Stimulated activated CD4-positive, alpha-beta T cell treated with anti-CD3 and anti-CD28 coated beads, Interleukin-4, amount 100 ng/mL, for 24 hours (primary cell): ENCODE results near the gene PAH.

Source experiments
- DNase-seq: peaks from one replicate; pipeline ENCODE4 v3.0.0-alpha.2; 2020

The PAH gene

DNA sequence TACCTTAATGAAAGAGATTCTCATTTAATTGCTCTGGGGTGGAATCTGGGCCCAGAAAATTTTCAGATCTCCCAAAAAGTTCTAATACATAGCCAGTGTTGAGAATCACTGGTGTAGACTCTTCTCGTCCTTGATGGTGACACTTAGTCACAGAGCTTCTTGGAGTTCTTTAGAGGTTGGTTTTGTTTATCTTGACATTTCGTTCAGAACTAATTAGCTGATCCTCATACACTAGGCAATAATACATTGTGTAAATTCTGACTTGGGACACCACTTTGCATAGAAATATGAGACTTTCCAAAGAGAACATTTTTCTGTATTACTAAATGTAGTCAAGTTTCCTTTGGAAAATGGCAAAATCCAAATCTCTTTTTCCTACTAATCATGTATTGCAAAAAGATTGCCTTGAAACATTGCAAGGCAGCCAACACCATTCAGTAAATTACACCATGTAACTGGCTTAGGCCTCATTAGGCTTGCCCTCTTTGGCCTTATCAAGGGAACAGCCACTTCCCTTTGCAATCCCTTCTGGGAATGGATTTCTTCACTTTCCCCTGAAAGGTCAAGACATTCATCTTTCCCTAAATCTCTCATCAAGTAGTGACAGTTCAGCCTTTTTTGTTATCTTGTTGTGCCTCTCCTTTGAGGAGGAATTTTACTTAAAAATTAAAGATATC, 102.2 kb downstream of the PAH start:
- DNase-seq: no peak

DNA sequence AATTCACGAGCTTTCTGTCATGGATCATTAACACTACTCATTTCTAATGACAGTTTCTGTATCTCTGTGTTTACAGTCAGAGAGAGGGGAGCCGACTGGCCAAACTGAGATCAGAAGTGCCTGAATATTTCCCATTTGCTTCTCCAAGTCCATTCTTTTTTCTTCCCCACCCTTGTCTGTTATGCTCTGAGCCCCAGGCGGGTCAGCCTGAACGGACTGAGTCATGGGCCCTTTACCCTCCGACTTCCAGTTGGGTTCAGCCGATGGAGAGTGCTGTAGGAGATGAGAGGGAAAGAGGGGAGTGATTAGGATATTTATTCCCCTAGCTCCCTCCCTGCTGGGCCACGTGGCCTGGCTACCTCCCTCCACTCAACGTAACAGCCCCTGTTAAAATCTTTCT, 104.7 kb downstream of the PAH start:
- no peak for DNase-seq

DNA sequence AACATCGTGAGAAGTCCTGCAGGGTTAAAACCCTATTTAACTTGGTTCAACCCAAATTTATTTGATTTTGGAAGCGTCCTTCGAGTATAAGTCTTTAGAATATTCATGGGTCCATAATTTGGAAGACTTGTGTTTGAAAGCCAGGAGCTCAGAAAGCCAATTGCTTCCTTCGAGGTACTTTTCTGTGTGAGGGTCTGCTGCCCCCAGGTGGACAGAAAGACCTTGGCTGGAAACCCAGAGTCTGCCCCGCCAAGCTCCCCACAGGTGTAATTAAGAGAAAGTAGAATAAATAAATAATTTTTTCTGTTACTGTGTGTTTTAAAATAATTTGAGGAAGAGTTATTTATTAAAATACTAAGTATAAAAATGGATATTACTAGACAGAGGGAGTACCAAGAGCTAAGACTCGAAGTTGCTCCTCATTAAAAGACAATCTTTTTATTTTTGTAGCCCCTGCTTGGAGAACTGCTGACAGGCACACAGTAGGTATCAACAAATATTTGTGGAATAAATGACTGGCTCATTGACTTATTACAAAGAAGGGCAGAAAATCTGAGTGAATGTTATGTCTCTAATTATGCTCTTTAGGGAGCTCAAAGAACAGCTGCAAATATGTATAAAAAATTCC, 105.8 kb downstream of the PAH start:
- no peak for DNase-seq

DNA sequence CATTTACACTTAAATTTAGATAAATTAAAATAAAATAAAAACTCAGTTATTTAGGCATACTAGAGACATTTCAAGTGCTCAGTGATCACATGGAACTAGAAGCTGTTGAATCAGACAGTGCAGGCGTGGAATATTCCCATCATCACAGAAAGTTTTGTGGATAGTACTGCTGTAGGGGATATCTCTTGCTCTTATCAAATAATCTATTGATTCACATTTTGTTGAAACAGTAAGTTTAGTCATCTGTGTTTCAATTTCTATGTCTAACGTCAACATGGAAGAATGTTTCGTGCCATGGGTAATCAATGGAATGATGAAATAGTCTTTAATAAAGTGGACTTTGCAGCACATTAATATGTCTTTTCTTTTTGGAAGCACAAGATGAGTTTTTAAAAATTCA, 108.6 kb downstream of the PAH start:
- DNase-seq: no peak

DNA sequence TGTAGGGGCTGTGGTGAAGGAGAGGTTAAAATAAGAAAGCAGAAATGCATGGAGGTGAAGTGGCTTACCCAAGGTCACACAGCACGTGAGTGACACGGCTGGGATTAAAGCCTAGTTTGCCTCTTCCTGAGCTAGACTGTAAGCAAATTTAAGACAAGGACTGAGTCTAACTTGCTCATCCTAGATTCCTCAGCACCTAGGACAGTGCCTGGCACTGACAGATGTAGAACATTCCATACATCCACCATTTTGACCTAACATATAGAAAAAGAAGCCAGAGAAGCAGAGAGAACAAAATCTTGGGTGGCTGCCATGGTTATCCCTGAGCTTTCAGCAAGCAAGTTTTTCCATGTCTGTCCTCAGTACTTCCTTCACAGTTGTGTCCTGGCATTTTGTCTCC, 110.5 kb downstream of the PAH start:
- DNase-seq: no peak

DNA sequence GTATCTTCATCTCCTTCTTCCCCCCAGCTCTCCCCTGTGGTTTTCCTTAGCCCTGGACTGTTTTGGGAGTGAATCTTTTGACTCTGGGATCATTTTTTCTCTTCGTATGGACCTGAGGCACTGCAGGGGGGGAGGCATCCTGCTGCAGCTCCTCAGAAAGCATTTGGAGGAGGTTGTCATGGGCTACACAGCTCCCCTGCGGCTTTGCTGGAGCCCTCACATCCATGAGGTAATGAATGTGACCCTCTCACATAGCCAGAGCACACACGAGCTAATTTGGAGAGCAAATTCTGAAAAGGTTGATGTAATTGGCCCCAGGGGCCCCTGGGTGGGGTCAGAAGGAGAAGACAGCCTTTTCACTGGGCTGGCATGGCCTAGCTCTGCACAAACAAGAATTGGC, 110.9 kb downstream of the PAH start:
- DNase-seq: no peak

DNA sequence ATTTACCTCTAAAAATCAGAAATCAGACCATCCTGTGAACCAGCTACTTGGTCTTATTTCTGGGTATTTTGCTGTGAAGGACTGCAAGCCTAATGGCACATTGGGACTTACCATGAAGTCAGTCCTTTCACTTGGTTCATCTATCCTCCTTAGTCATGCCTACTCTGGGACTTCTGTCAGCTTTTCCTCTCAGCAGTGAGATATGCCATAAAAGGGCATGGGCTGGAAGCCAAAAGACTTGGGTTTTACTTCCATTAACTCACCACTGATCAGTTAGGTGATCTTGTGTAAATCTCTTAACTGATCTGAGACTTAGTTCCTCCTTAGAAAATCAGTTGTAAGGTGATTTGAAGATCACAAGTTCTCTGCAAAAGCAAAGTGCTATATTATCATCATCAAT, 116.5 kb downstream of the PAH start:
- no peak for DNase-seq

DNA sequence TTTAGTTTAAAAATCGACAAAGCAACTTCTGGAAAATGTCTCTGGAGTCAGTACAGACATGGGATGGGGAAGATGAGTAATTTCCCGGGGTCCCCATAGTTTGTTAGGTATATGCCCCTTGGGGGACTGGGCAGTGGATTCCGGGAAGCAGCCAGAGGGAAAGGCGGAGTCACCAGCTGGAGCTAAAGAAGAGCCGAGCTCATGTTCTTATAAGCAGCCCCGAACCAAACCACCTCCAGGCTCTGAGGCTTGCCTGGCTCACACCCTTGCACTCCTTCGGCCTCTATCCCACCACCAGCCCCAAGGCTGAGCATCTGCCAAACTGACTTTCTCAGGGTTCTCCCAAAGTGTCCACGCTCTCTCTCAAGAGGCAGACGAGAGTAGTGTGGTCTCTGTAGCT, 117.8 kb downstream of the PAH start:
- no peak for DNase-seq

DNA sequence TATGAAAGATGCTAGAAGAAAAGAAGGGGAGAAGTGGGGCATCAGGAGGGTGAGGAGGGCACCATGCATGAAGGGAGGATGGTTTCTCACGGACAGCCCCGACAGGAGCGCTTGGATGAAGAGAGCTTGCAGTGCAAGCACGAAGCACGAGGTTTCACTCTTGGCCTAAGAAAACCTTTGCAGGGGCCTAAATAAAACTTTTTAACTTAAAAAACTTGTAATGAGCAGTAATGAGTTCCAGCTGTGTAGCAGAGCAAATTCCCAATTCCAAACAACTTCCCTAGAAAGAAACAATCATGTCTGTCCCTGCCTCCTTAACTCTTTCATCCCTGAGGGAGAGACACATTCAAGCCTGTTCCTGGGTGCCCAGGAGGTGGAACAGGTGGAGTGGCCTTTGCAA, 119.5 kb downstream of the PAH start:
- DNase-seq: no peak

DNA sequence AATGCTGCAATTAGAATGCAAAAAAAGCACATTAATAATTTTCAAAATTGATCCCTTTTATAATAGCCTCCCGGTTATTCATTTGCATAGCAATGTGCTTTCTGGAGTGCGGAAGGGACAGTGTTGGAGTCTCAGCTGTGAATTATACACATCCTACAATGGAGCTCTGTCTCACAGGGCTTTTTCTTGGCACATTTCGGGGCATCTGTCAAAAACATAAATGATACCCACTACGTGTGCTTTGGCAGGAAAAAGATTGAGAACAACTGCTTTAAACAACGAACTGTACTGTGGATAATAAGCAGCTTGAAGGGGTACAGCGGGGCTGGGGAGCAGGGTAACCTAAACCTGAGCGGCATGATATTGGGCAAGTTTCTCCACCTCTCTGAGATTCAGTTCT, 123.1 kb downstream of the PAH start:
- DNase-seq: no peak
